Loucy (cell line): ENCODE data around the gene EIF4E2.

Experiments
- H2AFZ ChIP-seq: fragments of 200-600 bp; sonication (generic); 2 replicates; pipeline ENCODE4 v1.6.0; 2016; ENCODE audit warnings: antibody characterized with exemption, mild to moderate bottlenecking, low read length, moderate library complexity
- H3F3A ChIP-seq: fragments of 200-600 bp; 2 replicates; pipeline ENCODE4 v1.6.0; 2016; ENCODE audit warnings: antibody characterized with exemption, low read depth, mild to moderate bottlenecking
- H3K27me3 ChIP-seq: fragments of 200-600 bp; sonication (generic); 2 replicates; pipeline ENCODE4 v1.6.1; 2014; ENCODE audit warnings: low read length, mild to moderate bottlenecking; ENCODE audit not compliant: insufficient read depth, poor library complexity, severe bottlenecking
- H3K36me3 ChIP-seq: fragments of 200-600 bp; sonication (generic); 2 replicates; pipeline ENCODE4 v1.6.1; 2016; ENCODE audit warnings: low read length; ENCODE audit not compliant: insufficient read depth
- H3K4me1 ChIP-seq: fragments of 200-600 bp; sonication (generic); 2 replicates; pipeline ENCODE4 v1.5.1; 2014; ENCODE audit warnings: low read length, mild to moderate bottlenecking; ENCODE audit not compliant: insufficient read depth, poor library complexity, severe bottlenecking
- H3K4me2 ChIP-seq: fragments of 200-600 bp; sonication (generic); 2 replicates; pipeline ENCODE4 v1.6.0; 2014; ENCODE audit warnings: antibody characterized with exemption, low read length, low read depth, mild to moderate bottlenecking; ENCODE audit not compliant: poor library complexity, severe bottlenecking
- H3K4me3 ChIP-seq: fragments of 200-600 bp; sonication (generic); 2 replicates; pipeline ENCODE4 v1.5.1; 2014; ENCODE audit warnings: low read length, mild to moderate bottlenecking, mixed read lengths; ENCODE audit not compliant: poor library complexity, severe bottlenecking
- H3K79me2 ChIP-seq: fragments of 200-600 bp; sonication (generic); 2 replicates; pipeline ENCODE4 v1.6.1; 2014; ENCODE audit warnings: low read length; ENCODE audit not compliant: insufficient read depth
- H3K9ac ChIP-seq: fragments of 200-600 bp; sonication (generic); 2 replicates; pipeline ENCODE4 v1.6.0; 2014; ENCODE audit warnings: mild to moderate bottlenecking, low read depth, low read length, moderate library complexity; ENCODE audit not compliant: poor library complexity, severe bottlenecking
- H3K9me2 ChIP-seq: fragments of 200-600 bp; sonication (generic); replicated peaks from 2 replicates; pipeline ENCODE4 v1.6.1; 2016; ENCODE audit warnings: low read depth, low read length, mixed read lengths
- H3K9me3 ChIP-seq: fragments of 200-600 bp; sonication (generic); 2 replicates; pipeline ENCODE4 v1.6.1; 2014; ENCODE audit warnings: mild to moderate bottlenecking, antibody characterized with exemption, low read length, low read depth; ENCODE audit not compliant: insufficient read depth
- H4K20me1 ChIP-seq: fragments of 200-600 bp; sonication (generic); 2 replicates; pipeline ENCODE4 v1.6.0; 2014; ENCODE audit warnings: antibody characterized with exemption, low read length, mild to moderate bottlenecking; ENCODE audit not compliant: insufficient read depth, poor library complexity, severe bottlenecking
- EZH2phosphoT487 ChIP-seq: fragments of 200-600 bp; IDR thresholded peaks from 2 replicates; pipeline ENCODE4 v1.6.1; 2018; ENCODE audit warnings: antibody characterized with exemption, mild to moderate bottlenecking, moderate library complexity, borderline replicate concordance
- TF ChIP-seq, protein P1 (sequence below): fragments of 200-600 bp; sonication (generic); conservative IDR thresholded peaks from 2 replicates; pipeline ENCODE4 v1.5.1; 2014; ENCODE audit warnings: mild to moderate bottlenecking, antibody characterized with exemption, low read length

The EIF4E2 gene

DNA sequence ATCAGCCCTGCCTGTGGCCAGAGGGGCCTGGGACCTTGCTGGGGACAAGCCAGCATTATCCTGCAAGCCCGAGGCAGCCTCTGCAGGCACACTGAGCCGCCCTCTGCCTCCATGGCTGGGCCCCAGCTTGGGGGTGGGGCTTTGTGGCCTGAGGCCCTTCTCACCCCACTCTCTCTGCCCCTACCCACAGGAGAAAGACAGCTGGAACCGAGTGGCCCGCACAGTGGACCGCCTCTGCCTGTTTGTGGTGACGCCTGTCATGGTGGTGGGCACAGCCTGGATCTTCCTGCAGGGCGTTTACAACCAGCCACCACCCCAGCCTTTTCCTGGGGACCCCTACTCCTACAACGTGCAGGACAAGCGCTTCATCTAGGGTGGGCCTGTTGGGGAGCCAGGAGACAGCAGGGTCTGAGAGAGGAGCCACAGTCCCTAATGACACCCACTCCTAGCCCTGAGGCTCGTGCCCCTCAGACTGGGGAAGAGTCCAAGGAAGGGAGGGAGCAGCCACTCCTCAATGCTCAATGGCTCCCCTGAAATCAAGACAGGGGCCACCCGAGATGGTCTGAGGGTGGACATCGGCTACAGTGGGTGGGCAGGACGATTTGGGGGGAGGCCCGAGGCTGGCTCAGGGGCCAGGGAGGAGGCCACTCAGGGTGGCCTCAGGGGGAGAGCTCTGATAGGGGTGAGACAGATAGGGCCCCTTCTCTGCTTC, 15.4 kb upstream of the EIF4E2 start:
- H3K36me3 ChIP-seq, result no peaks in the 10 kb centered on the region
- H3K9me2 ChIP-seq, result no peaks in the 10 kb centered on the region
- no peak overlapping the region for H3K9ac ChIP-seq
- H4K20me1 ChIP-seq, result no peaks in the 10 kb centered on the region
- no peaks in the 10 kb centered on the region for H3K9me3 ChIP-seq
- no peak overlapping the region for H2AFZ ChIP-seq
- no peaks in the 10 kb centered on the region for H3K27me3 ChIP-seq
- no peaks in the 10 kb centered on the region for H3K79me2 ChIP-seq
- H3K4me2 ChIP-seq, result no peak overlapping the region
- no peaks in the 10 kb centered on the region for H3K4me1 ChIP-seq
- H3K4me3 ChIP-seq, result no peak overlapping the region
- no peaks in the 10 kb centered on the region for H3F3A ChIP-seq
- no peak for TF ChIP-seq EZH2phosphoT487
- TF ChIP-seq, protein P1, sequence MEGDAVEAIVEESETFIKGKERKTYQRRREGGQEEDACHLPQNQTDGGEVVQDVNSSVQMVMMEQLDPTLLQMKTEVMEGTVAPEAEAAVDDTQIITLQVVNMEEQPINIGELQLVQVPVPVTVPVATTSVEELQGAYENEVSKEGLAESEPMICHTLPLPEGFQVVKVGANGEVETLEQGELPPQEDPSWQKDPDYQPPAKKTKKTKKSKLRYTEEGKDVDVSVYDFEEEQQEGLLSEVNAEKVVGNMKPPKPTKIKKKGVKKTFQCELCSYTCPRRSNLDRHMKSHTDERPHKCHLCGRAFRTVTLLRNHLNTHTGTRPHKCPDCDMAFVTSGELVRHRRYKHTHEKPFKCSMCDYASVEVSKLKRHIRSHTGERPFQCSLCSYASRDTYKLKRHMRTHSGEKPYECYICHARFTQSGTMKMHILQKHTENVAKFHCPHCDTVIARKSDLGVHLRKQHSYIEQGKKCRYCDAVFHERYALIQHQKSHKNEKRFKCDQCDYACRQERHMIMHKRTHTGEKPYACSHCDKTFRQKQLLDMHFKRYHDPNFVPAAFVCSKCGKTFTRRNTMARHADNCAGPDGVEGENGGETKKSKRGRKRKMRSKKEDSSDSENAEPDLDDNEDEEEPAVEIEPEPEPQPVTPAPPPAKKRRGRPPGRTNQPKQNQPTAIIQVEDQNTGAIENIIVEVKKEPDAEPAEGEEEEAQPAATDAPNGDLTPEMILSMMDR, result no peak

- no peaks in the 10 kb centered on the region for H3K4me1 ChIP-seq
- no peaks in the 10 kb centered on the region for H3K9me2 ChIP-seq
- H3K4me3 ChIP-seq, result no peak overlapping the region
- no peaks in the 10 kb centered on the region for H3K27me3 ChIP-seq
- H3K4me2 ChIP-seq, result no peak overlapping the region
- no peaks in the 10 kb centered on the region for H3K79me2 ChIP-seq
- no peaks in the 10 kb centered on the region for H4K20me1 ChIP-seq
- H3K9ac ChIP-seq, result no peak overlapping the region
- H2AFZ ChIP-seq, result no peak overlapping the region
- no peaks in the 10 kb centered on the region for H3K36me3 ChIP-seq
- no peak for TF ChIP-seq EZH2phosphoT487
- TF ChIP-seq, protein P1, result no peak
- no peaks in the 10 kb centered on the region for H3F3A ChIP-seq
- no peaks in the 10 kb centered on the region for H3K9me3 ChIP-seq
Measured at GRCh38 chr2:232535761-232536530, 14.5 kb upstream of the EIF4E2 start.

- no peak overlapping the region for H3K9ac ChIP-seq
- no peaks in the 10 kb centered on the region for H3K27me3 ChIP-seq
- H4K20me1 ChIP-seq, result no peaks in the 10 kb centered on the region
- H3K36me3 ChIP-seq, result no peaks in the 10 kb centered on the region
- no peak overlapping the region for H3K4me2 ChIP-seq
- H3F3A ChIP-seq, result no peaks in the 10 kb centered on the region
- H2AFZ ChIP-seq, result no peak overlapping the region
- H3K4me3 ChIP-seq, result no peak overlapping the region
- H3K9me3 ChIP-seq, result no peaks in the 10 kb centered on the region
- no peaks in the 10 kb centered on the region for H3K9me2 ChIP-seq
- no peaks in the 10 kb centered on the region for H3K4me1 ChIP-seq
- H3K79me2 ChIP-seq, result no peaks in the 10 kb centered on the region
- TF ChIP-seq, protein P1, result peak; percentile 72
- no peak for TF ChIP-seq EZH2phosphoT487
Measured at GRCh38 chr2:232537079-232537478, 13.4 kb upstream of the EIF4E2 start.
